Naive thymus-derived CD4-positive, alpha-beta T cell (primary cell): Measurements from ENCODE around the gene BMPR2. TPM values are rescaled to one million over a fixed set of nuclear protein-coding genes. Genes with fewer than 3 reads are reported as not detected.

Source experiments
- ATAC-seq: fragments of 150-1000 bp; cut with Tn5 transposase; 2 replicates; pipeline ENCODE4 v1.10.0; 2021; ENCODE audit warnings: mild to moderate bottlenecking, moderate library complexity
- CTCF ChIA-PET: fragments of 350-600 bp; sonication (Branson Sonifier 250); formaldehyde crosslinking; loops from one replicate; lab custom pipeline; 2021; ENCODE audit warnings: antibody characterized with exemption; lab: Charles Lee
- POLR2A ChIA-PET: fragments of 350-600 bp; sonication (Branson Sonifier 250); formaldehyde crosslinking; loops from one replicate; lab custom pipeline; 2021; ENCODE audit warnings: antibody characterized with exemption, inconsistent platforms; lab: Charles Lee
- DNase-seq, 9 donors: peaks; one replicate each; pipeline versions ENCODE4 v3.0.0 to v3.0.0-alpha.2; 2020 to 2022; ENCODE audit warnings: mixed read lengths in 1 of 9
- H3K27ac ChIP-seq: one replicate; pipeline ENCODE4 v1.7.0; 2013; ENCODE audit warnings: mild to moderate bottlenecking, low read depth, low read length, moderate library complexity
- H3K27me3 ChIP-seq, 2 donors: one replicate each; pipeline ENCODE4 v1.7.0; 2013; ENCODE audit warnings: low read length in 2 of 2, mild to moderate bottlenecking in 2 of 2, moderate library complexity in 2 of 2; ENCODE audit not compliant: control insufficient read depth in 2 of 2, insufficient read depth in 2 of 2
- H3K36me3 ChIP-seq, 3 experiments: 1 replicate in 2 of 3; 2 replicates in 1 of 3; pipeline ENCODE4 v1.7.0; 2013; ENCODE audit warnings: low read length in 3 of 3, mild to moderate bottlenecking in 3 of 3, moderate library complexity in 1 of 3; ENCODE audit not compliant: insufficient read depth in 3 of 3, control insufficient read depth in 2 of 3
- H3K4me1 ChIP-seq, 2 donors: one replicate each; pipeline ENCODE4 v1.7.0; 2013; ENCODE audit warnings: low read length in 2 of 2, mild to moderate bottlenecking in 2 of 2, moderate library complexity in 1 of 2; ENCODE audit not compliant: control insufficient read depth in 2 of 2, insufficient read depth in 2 of 2
- H3K4me3 ChIP-seq: 2 replicates; pipeline ENCODE4 v1.7.0; 2013; ENCODE audit warnings: mild to moderate bottlenecking, low read length
- H3K9me3 ChIP-seq, 3 experiments: 1 replicate in 2 of 3; 2 replicates in 1 of 3; pipeline ENCODE4 v1.7.0; 2013; ENCODE audit warnings: low read length in 3 of 3; ENCODE audit not compliant: control insufficient read depth in 2 of 3
- H3K27ac Mint-ChIP-seq, 9 donors: one replicate each; pipeline ENCODE4 v1.8.0; 2020 to 2022; ENCODE audit warnings: mixed read lengths in 9 of 9, mild to moderate bottlenecking in 8 of 9, moderate library complexity in 5 of 9, inconsistent platforms in 2 of 9
- H3K27me3 Mint-ChIP-seq, 5 donors: one replicate each; pipeline ENCODE4 v1.8.0; 2021 to 2022; ENCODE audit warnings: mixed read lengths in 5 of 5, mild to moderate bottlenecking in 1 of 5
- H3K36me3 Mint-ChIP-seq, 5 donors: one replicate each; pipeline ENCODE4 v1.8.0; 2020 to 2022; ENCODE audit warnings: mixed read lengths in 5 of 5, mild to moderate bottlenecking in 3 of 5, inconsistent platforms in 1 of 5
- H3K4me1 Mint-ChIP-seq, 7 donors: one replicate each; pipeline ENCODE4 v1.8.0; 2020 to 2022; ENCODE audit warnings: mixed read lengths in 7 of 7, mild to moderate bottlenecking in 3 of 7, inconsistent platforms in 1 of 7
- H3K4me3 Mint-ChIP-seq, 10 donors: one replicate each; pipeline ENCODE4 v1.8.0; 2020 to 2022; ENCODE audit warnings: mild to moderate bottlenecking in 10 of 10, mixed read lengths in 10 of 10, moderate library complexity in 6 of 10, inconsistent platforms in 2 of 10
- H3K9me3 Mint-ChIP-seq, 11 donors: one replicate each; pipeline ENCODE4 v1.8.0; 2020 to 2022; ENCODE audit warnings: mixed read lengths in 11 of 11, mild to moderate bottlenecking in 4 of 11, inconsistent platforms in 1 of 11, moderate library complexity in 1 of 11
- intact Hi-C, 2 donors: fragments of 100-400 bp; cut with micrococcal nuclease; formaldehyde crosslinking; loops; one replicate each; pipeline ENCODE4 v1.15.1; 2023
- polyA plus RNA-seq, 2 donors: library from polyadenylated mRNA; unstranded; fragments of 300-500 nt; fragmentation: Illumina TruSeq; gene quantifications; one replicate each; pipeline ENCODE4 v1.2.3, GENCODE V29; 2021
- total RNA-seq, 6 experiments: library from RNA in 5 of 6; stranded (reverse) in 5 of 6; gene quantifications; 1 replicate in 5 of 6; 2 replicates in 1 of 6; pipeline ENCODE4 v1.2.3 and lab custom pipeline; 2021 to 2026

The BMPR2 gene
- total and polyA plus RNA-seq, 7 experiments from 2014 or later = 4.6 to 33.1 (median 13.3) TPM

DNA sequence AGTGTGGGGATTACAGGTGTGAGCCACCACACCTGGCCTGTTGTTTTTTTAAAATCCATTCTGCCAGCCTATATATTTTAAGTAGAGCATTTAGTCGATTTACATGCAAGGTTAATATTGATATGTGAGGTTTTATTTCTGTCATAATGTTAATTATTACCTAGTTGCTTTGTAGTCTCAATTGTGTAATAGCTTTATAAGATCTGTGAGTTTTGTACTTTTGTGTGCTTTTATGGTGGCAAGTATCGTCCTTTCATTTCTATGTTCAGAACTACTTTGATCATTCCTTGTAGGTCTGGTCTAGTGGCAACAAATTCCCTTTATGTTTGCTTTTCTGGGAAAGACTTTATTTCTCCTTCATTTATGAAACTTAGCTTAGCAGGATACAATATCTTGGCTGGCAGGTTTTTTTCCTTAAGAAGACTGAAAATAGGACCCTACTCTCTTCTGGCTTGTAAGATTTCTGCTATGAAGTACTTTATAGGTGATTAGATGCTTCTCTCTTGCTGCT, 207.6 kb downstream of the BMPR2 start:
- Mint-ChIP-seq H3K4me3 (no peak overlapping the region), H3K27me3 (no peaks in the 10 kb centered on the region), H3K4me1 (peaks cover 3 to 8% (median 5%) of the 10 kb centered on the region in 7 donors), H3K36me3 (peaks cover 0 to 8% (median 5%) of the 10 kb centered on the region in 5 donors), H3K27ac (no peak overlapping the region), H3K9me3 (peaks cover 0 to 8% (median 5%) of the 10 kb centered on the region in 11 donors)
- ChIA-PET POLR2A (no interaction called here), CTCF (no interaction called here)
- Histone ChIP-seq H3K4me3 (no peak overlapping the region), H3K27me3 (no peaks in the 10 kb centered on the region), H3K9me3 (no peaks in the 10 kb centered on the region), H3K4me1 (peaks cover 0 to 4% of the 10 kb centered on the region in 2 donors), H3K27ac (no peak overlapping the region), H3K36me3 (no peaks in the 10 kb centered on the region)
- intact Hi-C loops = no loop called here
- DNase-seq (no peak), ATAC-seq (no peak)

DNA sequence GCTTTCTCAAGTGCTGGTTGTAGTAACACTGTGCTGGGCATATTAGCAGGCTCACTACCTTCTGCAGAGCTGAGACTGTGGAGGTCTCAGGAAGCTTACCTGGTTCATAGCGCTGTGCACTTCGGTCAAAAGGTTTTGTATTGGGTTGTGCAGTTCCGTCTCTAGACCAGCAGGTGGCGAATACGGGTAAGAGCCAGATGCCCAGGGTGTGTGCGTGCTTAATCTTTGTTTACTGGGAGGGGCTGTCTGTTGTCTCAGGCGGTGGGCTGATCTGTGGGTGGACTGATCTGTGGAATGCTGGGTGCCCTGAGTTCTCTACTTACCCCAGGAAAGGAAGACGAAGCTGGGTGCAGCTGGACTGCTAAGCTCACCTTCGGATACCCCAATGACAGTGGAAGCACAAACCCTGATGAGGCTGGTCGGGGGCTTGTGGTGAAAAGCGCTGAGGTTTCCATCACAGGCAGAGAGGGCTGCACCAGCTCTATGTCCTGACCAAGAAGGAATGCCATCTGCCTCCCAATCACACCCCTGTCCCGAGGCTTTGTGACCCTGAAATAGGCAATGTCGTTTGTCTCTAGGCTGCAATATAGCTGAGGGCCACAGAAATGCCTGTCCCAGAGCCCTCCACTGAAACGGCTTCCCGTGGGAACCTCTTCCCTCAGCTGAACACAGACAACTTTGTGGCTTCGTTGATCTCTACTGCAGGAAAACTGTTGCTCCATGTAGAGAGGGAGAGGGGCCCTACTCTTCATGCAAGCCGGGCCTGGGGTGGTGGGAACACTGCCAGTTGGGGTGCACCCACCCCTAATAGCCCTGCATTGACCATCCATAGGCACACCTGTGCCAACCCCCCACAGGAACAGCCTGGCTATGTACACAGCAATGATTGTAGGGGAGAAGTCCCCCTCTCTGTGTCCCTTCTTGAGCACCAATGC, 212.8 kb downstream of the BMPR2 start:
- Histone ChIP-seq H3K4me1 (peaks cover 0 to 4% of the 10 kb centered on the region in 2 donors), H3K27ac (no peak overlapping the region), H3K9me3 (no peaks in the 10 kb centered on the region), H3K36me3 (no peaks in the 10 kb centered on the region), H3K27me3 (no peaks in the 10 kb centered on the region), H3K4me3 (no peak overlapping the region)
- Mint-ChIP-seq H3K9me3 (peaks cover 0 to 4% (median 1%) of the 10 kb centered on the region in 11 donors), H3K27ac (peak overlapping the region in 5 of 9 donors; percentile 7 to 78 (median 64)), H3K4me1 (peaks cover 5 to 15% (median 11%) of the 10 kb centered on the region in 7 donors), H3K36me3 (peaks cover 0 to 4% (median 2%) of the 10 kb centered on the region in 5 donors), H3K27me3 (no peaks in the 10 kb centered on the region), H3K4me3 (peak overlapping the region in 9 of 10 donors; percentile 3 to 76 (median 42))
- POLR2A ChIA-PET = interaction anchor here (0.6 to 4.3 kb wide), 5 partner anchors 43 to 176 kb away, joined by 3 to 28 read pairs (median 4); partner anchors contain the start of gene FAM117B
- ATAC-seq (peak; percentile 96), DNase-seq (peak; percentile 32 to 82 (median 77))
- CTCF ChIA-PET = interaction anchor here (0.7 to 3.8 kb wide), 22 partner anchors 10 to 322 kb away, joined by 3 to 33 read pairs (median 4); partner anchors contain the start of genes FAM117B, ICA1L and WDR12
- intact Hi-C loops = loop anchor here (1.0 to 5.0 kb wide), 14 partner anchors 14 to 1226 kb away; partner anchors contain the start of genes FAM117B (in 2 of the 2), ICA1L (in 1 of the 2), NBEAL1 (in 1 of the 2) and WDR12 (in 1 of the 2)

DNA sequence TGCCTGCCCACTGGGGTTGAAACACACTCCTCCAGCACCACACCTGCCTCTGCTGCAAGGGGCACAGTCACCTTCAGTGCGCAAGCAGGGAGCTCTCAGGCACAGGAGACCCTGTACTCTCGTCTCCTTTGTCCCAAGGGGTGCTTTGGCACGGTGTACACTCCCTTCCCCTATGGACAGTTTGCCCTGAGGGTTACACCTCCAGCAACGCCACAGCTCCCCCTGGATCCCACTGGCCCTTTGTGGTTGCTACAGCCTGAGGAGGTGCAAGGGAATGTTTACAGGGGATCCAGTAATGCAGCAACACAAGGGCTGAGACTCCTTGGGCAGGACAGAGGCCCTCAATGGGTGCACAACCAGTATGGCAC, 213.4 kb downstream of the BMPR2 start:
- no peak for DNase-seq
- Histone ChIP-seq H3K4me1 (peaks cover 0 to 4% of the 10 kb centered on the region in 2 donors), H3K36me3 (no peaks in the 10 kb centered on the region), H3K27me3 (no peaks in the 10 kb centered on the region), H3K9me3 (no peaks in the 10 kb centered on the region), H3K4me3 (no peak overlapping the region), H3K27ac (no peak overlapping the region)
- intact Hi-C loops = loop anchor here (2.0 to 5.0 kb wide), 6 partner anchors 15 to 423 kb away; partner anchors contain the start of gene NBEAL1 (in 1 of the 2)
- POLR2A ChIA-PET = interaction anchor here (4.3 kb wide), 1 partner anchor 46 kb away, joined by 28 read pairs; the partner anchor contains the start of gene FAM117B
- Mint-ChIP-seq H3K36me3 (no peaks in the 10 kb centered on the region), H3K27ac (no peak overlapping the region), H3K4me3 (no peak overlapping the region), H3K27me3 (no peaks in the 10 kb centered on the region), H3K4me1 (peaks cover 5 to 15% (median 11%) of the 10 kb centered on the region in 7 donors), H3K9me3 (no peaks in the 10 kb centered on the region)
- CTCF ChIA-PET = interaction anchor here (0.7 to 3.8 kb wide), 14 partner anchors 9 to 322 kb away, joined by 3 to 33 read pairs (median 5); partner anchors contain the start of genes FAM117B, ICA1L and WDR12
- no peak for ATAC-seq

DNA sequence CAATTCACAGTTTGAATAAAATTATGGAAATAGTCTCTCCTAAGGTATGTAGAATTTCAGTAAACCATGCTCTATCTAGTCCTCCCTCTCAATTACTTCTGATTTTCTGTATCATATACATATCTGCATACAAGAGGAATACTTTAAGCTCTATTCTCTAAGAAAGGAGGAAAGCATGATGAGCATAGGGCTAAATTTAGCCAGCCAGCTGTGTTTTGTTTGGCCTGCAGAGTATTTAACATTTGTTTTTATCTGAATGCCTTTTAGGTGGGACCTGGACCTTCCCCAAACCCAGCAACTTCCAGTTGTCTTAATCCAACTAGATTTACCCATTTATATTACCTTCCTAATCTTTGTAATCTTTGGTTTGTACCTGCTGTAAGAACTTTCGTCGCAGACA, 216.4 kb downstream of the BMPR2 start:
- H3K36me3 ChIP-seq = no peaks in the 10 kb centered on the region
- no peak overlapping the region for H3K27ac ChIP-seq
- CTCF ChIA-PET = interaction anchor here (0.6 to 1.1 kb wide), 5 partner anchors 10 to 278 kb away, joined by 3 to 5 read pairs (median 4); no protein-coding TSS in a partner anchor
- peaks cover 0 to 4% of the 10 kb centered on the region in 2 donors for H3K4me1 ChIP-seq
- no peak overlapping the region for H3K27ac Mint-ChIP-seq
- H3K27me3 Mint-ChIP-seq = no peaks in the 10 kb centered on the region
- POLR2A ChIA-PET = no interaction called here
- no peaks in the 10 kb centered on the region for H3K9me3 ChIP-seq
- DNase-seq (no peak), ATAC-seq (no peak)
- intact Hi-C loops = no loop called here
- no peaks in the 10 kb centered on the region for H3K36me3 Mint-ChIP-seq
- no peaks in the 10 kb centered on the region for H3K27me3 ChIP-seq
- no peaks in the 10 kb centered on the region for H3K9me3 Mint-ChIP-seq
- peaks cover 5 to 15% (median 11%) of the 10 kb centered on the region in 7 donors for H3K4me1 Mint-ChIP-seq
- H3K4me3 Mint-ChIP-seq = no peak overlapping the region
- H3K4me3 ChIP-seq = no peak overlapping the region

DNA sequence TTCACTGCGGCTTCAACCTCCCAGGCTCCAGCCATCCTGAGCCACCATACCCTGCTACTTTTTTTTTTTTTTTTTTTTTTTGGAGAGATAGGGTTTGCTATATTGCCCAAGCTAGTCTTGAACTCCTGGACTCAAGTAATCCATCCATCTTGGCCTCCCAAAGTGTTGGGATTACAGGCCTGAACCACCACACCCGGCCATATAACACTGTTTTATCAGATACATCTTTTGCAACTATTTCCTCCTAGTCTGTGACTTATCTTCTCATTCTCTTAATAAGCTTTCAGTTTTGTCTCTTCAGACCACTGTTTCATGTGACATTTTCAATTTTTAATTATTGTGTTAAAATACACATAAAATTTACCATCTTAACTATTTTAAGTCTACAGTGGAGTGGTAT, 223.0 kb downstream of the BMPR2 start:
- Mint-ChIP-seq H3K4me1 (peaks cover 0 to 9% (median 7%) of the 10 kb centered on the region in 7 donors), H3K4me3 (no peak overlapping the region), H3K27me3 (no peaks in the 10 kb centered on the region), H3K36me3 (no peaks in the 10 kb centered on the region), H3K27ac (no peak overlapping the region), H3K9me3 (no peaks in the 10 kb centered on the region)
- Histone ChIP-seq H3K9me3 (no peaks in the 10 kb centered on the region), H3K36me3 (no peaks in the 10 kb centered on the region), H3K27me3 (no peaks in the 10 kb centered on the region), H3K4me3 (no peak overlapping the region), H3K4me1 (no peaks in the 10 kb centered on the region), H3K27ac (no peak overlapping the region)
- intact Hi-C loops = no loop called here
- ChIA-PET CTCF (interaction anchor here (0.7 to 1.5 kb wide), 2 partner anchors 10 to 101 kb away, joined by 3 to 7 read pairs; no protein-coding TSS in a partner anchor), POLR2A (no interaction called here)
- DNase-seq (no peak), ATAC-seq (no peak)

DNA sequence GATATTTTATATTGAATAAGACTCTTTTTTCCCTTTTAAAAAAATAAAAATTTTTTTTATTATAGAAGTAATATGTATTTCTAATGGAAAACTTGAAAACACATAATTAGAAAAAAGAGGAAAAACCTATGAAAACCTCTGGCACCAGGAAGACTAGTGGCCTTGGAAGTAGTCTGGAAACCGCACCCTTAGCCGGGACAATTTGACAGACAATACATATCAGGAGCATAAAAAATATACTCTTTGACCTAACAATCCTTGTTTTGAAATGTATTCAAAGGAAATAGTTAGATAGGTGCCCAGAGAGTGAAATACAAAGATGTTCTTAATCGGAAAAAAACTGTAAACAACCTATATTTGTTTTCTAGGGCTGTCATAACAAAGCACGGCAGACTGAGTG, 223.8 kb downstream of the BMPR2 start:
- no peaks in the 10 kb centered on the region for H3K36me3 Mint-ChIP-seq
- no peaks in the 10 kb centered on the region for H3K9me3 Mint-ChIP-seq
- Histone ChIP-seq H3K4me1 (no peaks in the 10 kb centered on the region), H3K27ac (no peak overlapping the region), H3K9me3 (no peaks in the 10 kb centered on the region), H3K27me3 (no peaks in the 10 kb centered on the region), H3K36me3 (no peaks in the 10 kb centered on the region), H3K4me3 (no peak overlapping the region)
- intact Hi-C loops = no loop called here
- POLR2A ChIA-PET = no interaction called here
- no peak overlapping the region for H3K27ac Mint-ChIP-seq
- H3K4me3 Mint-ChIP-seq = no peak overlapping the region
- CTCF ChIA-PET = no interaction called here
- peaks cover 0 to 9% (median 7%) of the 10 kb centered on the region in 7 donors for H3K4me1 Mint-ChIP-seq
- no peak for ATAC-seq
- no peak for DNase-seq
- no peaks in the 10 kb centered on the region for H3K27me3 Mint-ChIP-seq
